ENCODE data around the gene HTRA1.

HTRA1 gene

DNA sequence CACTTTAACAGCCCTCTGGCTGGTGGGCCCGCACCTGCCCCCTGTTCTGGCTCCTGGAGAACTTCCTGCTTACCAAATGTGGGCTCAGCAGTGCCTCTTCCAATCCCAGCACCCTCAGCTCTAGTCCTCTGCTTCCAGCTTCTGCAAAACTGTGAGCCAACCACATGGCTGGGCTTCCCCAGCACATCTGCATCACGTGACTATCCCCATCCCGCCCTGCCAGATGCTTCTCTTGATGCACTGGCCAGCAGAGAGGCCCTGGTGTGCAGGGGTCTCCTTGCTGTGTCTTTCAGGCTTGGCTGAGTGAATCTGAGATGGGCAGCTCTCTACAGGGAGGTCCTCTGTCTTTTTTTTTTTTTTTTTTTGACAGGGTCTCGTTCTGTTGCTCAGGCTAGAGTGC is 55.4 kb downstream of the HTRA1 start:
- no peak for DNase-seq (ENCODE audit: low read depth)

DNA sequence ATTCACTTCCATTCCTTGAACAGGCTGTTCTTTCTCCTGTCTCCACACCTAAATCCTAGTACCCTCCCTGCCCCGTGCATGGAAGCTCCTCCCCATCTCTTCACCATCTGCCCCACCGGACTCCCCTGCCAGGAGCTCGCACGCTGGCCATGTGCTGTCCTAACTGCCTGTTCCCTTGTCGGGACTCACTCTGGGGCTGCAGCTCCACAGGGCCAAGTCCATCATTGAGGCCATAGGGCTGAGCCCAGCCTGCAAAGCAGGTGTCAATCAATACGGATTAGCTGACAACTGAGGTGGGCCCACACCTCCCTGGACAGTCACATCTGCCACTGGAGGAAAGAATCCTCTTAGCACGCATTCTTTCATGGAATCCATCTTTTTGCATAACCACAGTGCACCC is 57.8 kb downstream of the HTRA1 start:
- DNase-seq (ENCODE audit: low read depth) = no peak

- no peak for DNase-seq (ENCODE audit: low read depth)
Observed at GRCh38 chr10:122519873-122520272, 58.5 kb downstream of the HTRA1 start.

GRCh38 chr10:122521011-122521410 is 59.7 kb downstream of the HTRA1 start:
- no peak for DNase-seq (ENCODE audit: low read depth)

GRCh38 chr10:122524811-122525210 is 63.5 kb downstream of the HTRA1 start:
- no peak for DNase-seq (ENCODE audit: low read depth)

DNA sequence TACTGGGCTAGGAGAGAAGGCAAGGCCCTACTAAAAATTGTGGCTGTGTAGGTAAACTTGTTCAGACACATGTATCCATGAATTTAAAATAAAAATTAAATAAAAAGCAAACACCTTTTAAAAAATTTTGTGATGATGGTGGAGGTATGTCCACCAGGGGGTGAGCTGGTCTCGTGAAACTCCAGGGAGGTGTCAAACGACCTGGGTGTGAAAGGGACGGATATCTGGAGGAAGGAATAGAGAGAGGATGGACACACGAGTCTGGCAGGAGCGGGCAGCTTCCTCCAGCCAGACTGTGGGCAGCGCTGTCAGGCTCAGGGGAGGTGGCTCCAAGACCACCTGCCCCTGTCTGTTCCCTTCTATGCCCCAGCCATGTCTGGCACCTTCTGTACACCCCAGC is 64.4 kb downstream of the HTRA1 start:
- DNase-seq (ENCODE audit: low read depth) = no peak

DNA sequence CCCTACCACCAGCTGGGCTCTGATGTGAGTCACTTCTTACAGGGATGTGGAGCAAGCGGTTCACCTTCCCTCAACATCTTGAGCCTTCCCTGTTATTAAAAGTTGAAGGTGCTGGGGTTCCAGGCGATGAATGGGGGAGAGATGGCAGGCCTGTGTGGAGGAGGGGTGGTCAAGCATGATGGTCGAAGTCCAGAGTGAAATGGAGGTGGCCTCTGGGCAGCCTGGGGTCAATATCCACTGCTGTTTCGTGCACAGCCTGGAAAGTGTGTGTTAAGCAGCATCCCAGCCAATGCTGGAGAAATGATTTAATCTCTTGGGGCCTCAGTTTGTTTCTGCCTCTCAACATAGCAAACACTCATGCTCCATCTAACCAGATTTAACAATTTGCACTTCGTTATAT is 65.5 kb downstream of the HTRA1 start:
- DNase-seq (ENCODE audit: low read depth) = no peak

DNA sequence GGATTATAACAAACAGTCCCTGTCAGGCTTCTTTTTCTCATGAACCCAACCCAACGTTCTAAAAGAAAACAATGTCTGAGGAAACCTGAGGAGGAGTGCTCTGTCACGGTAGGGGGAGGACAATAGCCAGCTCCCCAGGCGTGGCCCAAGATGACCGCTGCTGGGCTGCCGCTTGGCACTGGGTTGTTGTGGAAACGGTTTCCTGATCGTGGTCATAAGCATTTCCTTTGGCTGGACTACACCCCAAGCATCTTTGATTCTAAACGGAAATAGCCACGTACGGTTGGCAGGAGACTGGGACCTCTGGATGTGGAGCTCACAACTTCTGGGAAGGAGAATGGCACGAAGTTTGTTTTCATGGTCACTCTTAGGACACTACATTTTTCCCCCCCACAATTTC is 68.8 kb downstream of the HTRA1 start:
- DNase-seq (ENCODE audit: low read depth) = no peak

DNA sequence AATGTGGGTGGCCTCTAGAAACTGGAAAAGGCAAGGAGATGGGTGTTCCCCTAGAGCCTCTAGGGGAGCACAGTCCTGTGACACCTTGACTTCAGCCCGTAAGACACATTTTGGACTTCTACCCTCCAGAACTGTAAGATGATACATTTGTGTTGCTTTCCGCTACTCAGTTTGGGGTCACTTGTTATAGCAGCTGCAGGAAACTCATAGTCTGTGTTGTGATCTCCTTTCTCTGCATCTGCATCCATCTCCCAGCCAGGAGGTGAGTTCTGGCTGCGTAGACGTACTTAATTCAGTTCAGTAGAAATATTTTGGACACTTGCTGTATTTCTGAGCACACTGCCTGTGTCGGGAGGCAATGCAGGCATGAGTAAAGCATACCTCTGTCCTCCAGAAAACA is 69.9 kb downstream of the HTRA1 start:
- DNase-seq (ENCODE audit: low read depth) = no peak

DNA sequence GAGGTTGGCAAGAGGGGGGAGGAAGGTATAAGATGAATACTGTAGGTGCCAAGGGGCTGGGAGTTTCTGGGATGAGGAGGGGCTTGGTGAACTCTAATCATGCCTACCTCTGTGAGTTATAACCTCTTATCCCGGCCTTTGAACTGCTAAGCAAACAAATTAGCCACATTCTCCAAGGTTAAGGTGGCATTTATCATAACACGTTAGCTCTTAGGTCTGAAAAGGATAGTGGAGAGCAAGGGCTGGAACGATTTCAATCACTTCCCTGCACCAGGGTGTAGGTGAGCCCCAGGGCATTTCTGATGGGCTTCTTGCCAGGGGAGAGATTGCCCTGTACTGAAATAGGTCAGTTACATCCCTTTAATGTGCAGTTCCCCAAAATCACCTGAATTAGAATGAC is 70.6 kb downstream of the HTRA1 start:
- no peak for DNase-seq (ENCODE audit: low read depth)

GRCh38 chr10:122532601-122533296 is 71.4 kb downstream of the HTRA1 start:
- DNase-seq (ENCODE audit: low read depth) = no peak

GRCh38 chr10:122537545-122537944 is 76.2 kb downstream of the HTRA1 start:
- DNase-seq (ENCODE audit: low read depth) = no peak

DNA sequence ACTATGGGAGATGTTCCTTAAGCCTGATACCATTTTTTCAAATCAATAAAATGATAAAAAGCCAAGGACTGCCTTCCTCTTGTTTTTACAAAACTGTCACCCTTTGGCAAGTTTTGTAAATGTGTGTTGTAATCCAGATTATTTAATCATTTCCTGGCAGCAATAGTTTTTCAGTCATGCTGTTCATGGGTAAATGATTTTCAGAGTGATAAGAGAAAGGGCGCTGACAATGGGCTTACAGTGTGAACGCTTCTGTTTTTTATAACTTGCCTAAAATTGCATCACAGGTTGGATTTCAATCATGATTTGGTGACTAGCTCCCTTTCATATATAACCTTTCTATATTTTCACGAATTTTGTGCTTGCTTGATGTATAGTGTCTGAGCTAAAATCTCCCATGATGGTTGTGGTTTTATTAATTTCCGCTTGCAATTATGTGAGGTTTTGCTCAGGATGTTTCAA is 80.2 kb downstream of the HTRA1 start:
- DNase-seq (ENCODE audit: low read depth) = no peak

DNA sequence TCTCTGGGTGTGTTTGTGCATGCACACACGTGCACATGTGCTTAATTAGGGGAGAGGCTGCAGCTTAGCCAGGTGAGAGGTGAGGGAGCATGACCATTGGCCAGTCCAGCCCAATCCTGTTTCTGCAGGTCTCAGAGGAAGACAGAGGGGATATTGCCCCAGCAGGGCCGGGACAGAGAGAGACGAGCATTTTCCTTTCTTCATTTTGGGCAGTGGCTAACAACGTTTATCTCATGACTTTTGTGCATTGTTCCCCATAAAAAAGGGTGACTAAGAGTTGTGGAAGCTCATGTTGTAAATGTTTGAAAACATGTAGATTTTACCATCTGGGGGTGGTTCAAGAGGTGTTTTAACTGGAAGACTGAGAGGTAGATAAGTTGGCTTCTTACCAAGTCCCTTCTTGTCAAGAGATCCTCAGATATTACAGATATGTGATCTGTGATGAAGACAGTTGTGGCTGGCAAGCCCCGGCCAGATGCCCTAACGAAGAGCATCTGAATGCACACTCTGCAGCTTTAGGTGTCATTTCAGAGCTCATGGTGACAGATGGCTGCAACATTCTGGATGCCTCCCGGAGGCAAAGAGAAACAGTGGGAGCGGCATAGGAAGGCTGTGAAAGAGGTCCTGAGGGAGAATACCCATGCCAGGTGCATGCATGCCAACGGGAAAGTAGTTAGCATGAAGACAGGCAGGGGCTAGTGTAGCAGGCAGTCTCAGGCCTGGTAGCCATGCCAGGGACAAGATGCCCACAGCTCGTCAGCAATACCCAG is 82.5 kb downstream of the HTRA1 start:
- DNase-seq (ENCODE audit: low read depth) = no peak

- DNase-seq (ENCODE audit: low read depth) = no peak
Observed at GRCh38 chr10:122544493-122544892, 83.1 kb downstream of the HTRA1 start.

GRCh38 chr10:122546242-122546641 is 84.9 kb downstream of the HTRA1 start:
- DNase-seq (ENCODE audit: low read depth) = no peak

GRCh38 chr10:122548407-122549085 is 87.2 kb downstream of the HTRA1 start:
- no peak for DNase-seq (ENCODE audit: low read depth)

- no peak for DNase-seq (ENCODE audit: low read depth)
Observed at GRCh38 chr10:122549636-122550035, 88.3 kb downstream of the HTRA1 start.

- DNase-seq (ENCODE audit: low read depth) = no peak
Observed at GRCh38 chr10:122550427-122550826, 89.1 kb downstream of the HTRA1 start.

DNA sequence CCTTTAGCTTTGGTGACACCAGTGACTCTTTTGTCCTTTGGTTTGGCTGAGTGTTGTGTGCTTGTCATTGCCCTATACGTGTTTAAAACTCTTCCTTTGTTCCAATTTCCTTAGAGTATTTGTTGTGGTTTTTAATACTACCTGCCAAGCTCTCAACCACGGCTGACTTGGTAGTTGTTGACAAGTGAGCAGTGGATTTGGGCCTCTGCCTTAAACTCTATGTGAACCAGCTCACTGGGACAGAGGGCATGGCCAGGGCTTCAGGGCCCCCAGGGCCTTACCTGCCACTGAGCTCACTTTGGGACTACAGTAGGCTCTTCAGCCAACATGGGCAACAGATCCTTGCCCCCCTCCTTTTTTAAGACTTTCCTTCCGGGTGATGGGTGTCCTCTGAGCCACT is 89.6 kb downstream of the HTRA1 start:
- DNase-seq (ENCODE audit: low read depth) = no peak

GRCh38 chr10:122551450-122551849 is 90.1 kb downstream of the HTRA1 start:
- DNase-seq (ENCODE audit: low read depth) = no peak

DNA sequence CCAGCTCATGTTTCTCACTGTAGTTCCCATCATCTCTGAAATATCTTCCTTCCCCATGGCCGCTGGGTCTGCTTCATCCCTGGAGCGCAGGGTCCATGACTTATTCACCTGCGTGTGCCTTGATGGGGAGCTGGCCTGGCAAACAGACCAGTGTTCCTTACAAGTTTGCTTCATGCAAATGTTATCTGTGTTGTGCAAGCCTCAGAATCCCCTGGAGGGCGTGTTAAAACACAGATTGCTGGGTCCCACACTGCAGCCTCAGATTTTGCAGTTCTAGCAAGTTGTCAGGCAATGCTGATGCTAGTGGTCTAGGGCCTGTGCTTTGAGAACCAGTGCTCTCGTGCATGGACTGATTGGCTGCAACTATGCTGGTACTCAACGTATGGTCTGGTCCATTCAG is 92.0 kb downstream of the HTRA1 start:
- no peak for DNase-seq (ENCODE audit: low read depth)

Data from activated T-helper 1 cell treated with Interleukin-2 at 50 U/mL for 16 hours (primary cell).